ENCODE data around the gene PIGW. TPM values are rescaled to one million over a fixed set of nuclear protein-coding genes. Genes with fewer than 3 reads are reported as not detected.

The PIGW gene
- total and polyA plus RNA-seq, 2 experiments from 2014 or later, result 10.2 to 10.8 TPM

GRCh38 chr17:36503456-36504155 is 31.2 kb upstream of the PIGW start:
- no peaks in the 10 kb centered on the region for H3K4me1 ChIP-seq (ENCODE audit: insufficient read depth)
- H3K79me2 ChIP-seq, result no peaks in the 10 kb centered on the region
- no peak overlapping the region for H3K27ac ChIP-seq
- no peaks in the 10 kb centered on the region for H3K9me2 ChIP-seq (replicated peaks; ENCODE audit: insufficient read depth)
- no peaks in the 10 kb centered on the region for H3K27me3 ChIP-seq
- H3K4me2 ChIP-seq, result no peak overlapping the region
- no peak overlapping the region for H2AFZ ChIP-seq
- no peak overlapping the region for H3K4me3 ChIP-seq
- DNase-seq (ENCODE audit: low spot score), result no peak
- no peaks in the 10 kb centered on the region for H3K9me3 ChIP-seq (ENCODE audit: low read depth)
- H3K36me3 ChIP-seq (replicated peaks; ENCODE audit: insufficient read depth, low read depth), result no peaks in the 10 kb centered on the region
- no peak for TF ChIP-seq EZH2phosphoT487 (IDR thresholded peaks at IDR 0.05; ENCODE audit: low read depth, severe bottlenecking, unreplicated experiment)
- no peak for TF ChIP-seq EZH2 (IDR thresholded peaks at IDR 0.05; ENCODE audit: borderline replicate concordance)
- TF ChIP-seq CTCF (IDR thresholded peaks at IDR 0.05; ENCODE audit: poor library complexity), result no peak
- no peaks in the 10 kb centered on the region for H4K20me1 ChIP-seq (ENCODE audit: insufficient read depth, poor library complexity, severe bottlenecking)
- 93% methylated on average over 7 of the region's 7 CpGs for WGBS (ENCODE audit: low lambda C conversion rate, missing lambda C conversion rate)

GRCh38 chr17:36504156-36504545 is 30.6 kb upstream of the PIGW start:
- no peak overlapping the region for H2AFZ ChIP-seq
- no peak overlapping the region for H3K4me3 ChIP-seq
- TF ChIP-seq EZH2 (IDR thresholded peaks at IDR 0.05; ENCODE audit: borderline replicate concordance) (no peak), CTCF (IDR thresholded peaks at IDR 0.05; ENCODE audit: poor library complexity) (no peak), EZH2phosphoT487 (IDR thresholded peaks at IDR 0.05; ENCODE audit: low read depth, severe bottlenecking, unreplicated experiment) (no peak)
- H3K4me1 ChIP-seq (ENCODE audit: insufficient read depth), result no peaks in the 10 kb centered on the region
- no peaks in the 10 kb centered on the region for H3K27me3 ChIP-seq
- H3K27ac ChIP-seq, result no peak overlapping the region
- H3K79me2 ChIP-seq, result no peaks in the 10 kb centered on the region
- no peak overlapping the region for H3K4me2 ChIP-seq
- H3K9me3 ChIP-seq (ENCODE audit: low read depth), result no peaks in the 10 kb centered on the region
- no peaks in the 10 kb centered on the region for H3K9me2 ChIP-seq (replicated peaks; ENCODE audit: insufficient read depth)
- no peaks in the 10 kb centered on the region for H3K36me3 ChIP-seq (replicated peaks; ENCODE audit: insufficient read depth, low read depth)
- H4K20me1 ChIP-seq (ENCODE audit: insufficient read depth, poor library complexity, severe bottlenecking), result no peaks in the 10 kb centered on the region
- WGBS (ENCODE audit: low lambda C conversion rate, missing lambda C conversion rate), result 99% methylated on average over 5 of the region's 5 CpGs
- DNase-seq (ENCODE audit: low spot score), result no peak

- Histone ChIP-seq H3K79me2 (no peaks in the 10 kb centered on the region), H3K9me3 (ENCODE audit: low read depth) (no peaks in the 10 kb centered on the region), H2AFZ (no peak overlapping the region), H3K27me3 (no peaks in the 10 kb centered on the region), H3K9me2 (replicated peaks; ENCODE audit: insufficient read depth) (no peaks in the 10 kb centered on the region), H3K4me2 (no peak overlapping the region), H3K27ac (no peak overlapping the region), H4K20me1 (ENCODE audit: insufficient read depth, poor library complexity, severe bottlenecking) (no peaks in the 10 kb centered on the region), H3K4me1 (ENCODE audit: insufficient read depth) (no peaks in the 10 kb centered on the region), H3K4me3 (no peak overlapping the region), H3K36me3 (replicated peaks; ENCODE audit: insufficient read depth, low read depth) (no peaks in the 10 kb centered on the region)
- WGBS (ENCODE audit: low lambda C conversion rate, missing lambda C conversion rate), result 96% methylated on average over 8 of the region's 8 CpGs
- TF ChIP-seq CTCF (IDR thresholded peaks at IDR 0.05; ENCODE audit: poor library complexity) (no peak), EZH2phosphoT487 (IDR thresholded peaks at IDR 0.05; ENCODE audit: low read depth, severe bottlenecking, unreplicated experiment) (no peak), EZH2 (IDR thresholded peaks at IDR 0.05; ENCODE audit: borderline replicate concordance) (no peak)
- DNase-seq (ENCODE audit: low spot score), result no peak
Measured at GRCh38 chr17:36505171-36505570, 29.6 kb upstream of the PIGW start.

All from hepatocyte (in vitro differentiated cells).